WI38 (cell line): ENCODE results near the gene TANGO2.

ENCODE experiments used
- H3K4me3 ChIP-seq: 2 replicates; pipeline ENCODE4 v1.5.1; 2011; ENCODE audit warnings: low read depth, mild to moderate bottlenecking, control low read depth, low read length
- TF ChIP-seq, protein P1 (sequence below): IDR thresholded peaks from 2 replicates; pipeline ENCODE4 v1.5.1; 2012; ENCODE audit warnings: low read depth, mild to moderate bottlenecking, control low read depth, low read length

The TANGO2 gene

DNA sequence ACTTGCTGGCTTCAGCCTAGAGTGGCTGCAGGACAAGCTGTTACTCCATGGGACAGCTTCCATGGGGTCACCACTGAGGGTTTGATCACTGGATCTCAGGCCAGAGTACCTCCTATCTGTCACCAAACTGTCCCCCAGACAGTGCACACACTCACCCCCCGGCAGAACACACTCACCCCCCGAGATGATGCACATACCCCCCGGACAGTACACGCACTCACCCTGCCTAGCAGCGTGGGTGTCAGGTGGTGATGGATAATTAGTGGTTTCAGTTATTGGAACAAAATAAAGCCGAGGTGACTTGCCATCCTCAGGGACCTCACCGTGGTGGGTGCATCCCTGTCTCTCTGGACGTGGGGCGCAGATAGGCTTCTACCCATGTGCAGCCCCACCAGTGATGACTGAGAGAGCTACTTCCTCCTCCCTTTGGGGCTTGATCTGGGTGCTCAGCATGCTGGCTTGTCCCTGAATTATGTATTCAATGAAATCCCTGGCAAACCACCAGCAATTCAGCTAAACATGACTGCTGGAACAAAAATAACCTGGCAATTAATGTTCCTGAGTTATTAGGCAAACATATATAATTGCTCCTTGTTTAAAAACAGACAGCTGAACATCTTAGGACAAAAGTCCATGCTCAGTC, 18.9 kb downstream of the TANGO2 start:
- TF ChIP-seq, protein P1, sequence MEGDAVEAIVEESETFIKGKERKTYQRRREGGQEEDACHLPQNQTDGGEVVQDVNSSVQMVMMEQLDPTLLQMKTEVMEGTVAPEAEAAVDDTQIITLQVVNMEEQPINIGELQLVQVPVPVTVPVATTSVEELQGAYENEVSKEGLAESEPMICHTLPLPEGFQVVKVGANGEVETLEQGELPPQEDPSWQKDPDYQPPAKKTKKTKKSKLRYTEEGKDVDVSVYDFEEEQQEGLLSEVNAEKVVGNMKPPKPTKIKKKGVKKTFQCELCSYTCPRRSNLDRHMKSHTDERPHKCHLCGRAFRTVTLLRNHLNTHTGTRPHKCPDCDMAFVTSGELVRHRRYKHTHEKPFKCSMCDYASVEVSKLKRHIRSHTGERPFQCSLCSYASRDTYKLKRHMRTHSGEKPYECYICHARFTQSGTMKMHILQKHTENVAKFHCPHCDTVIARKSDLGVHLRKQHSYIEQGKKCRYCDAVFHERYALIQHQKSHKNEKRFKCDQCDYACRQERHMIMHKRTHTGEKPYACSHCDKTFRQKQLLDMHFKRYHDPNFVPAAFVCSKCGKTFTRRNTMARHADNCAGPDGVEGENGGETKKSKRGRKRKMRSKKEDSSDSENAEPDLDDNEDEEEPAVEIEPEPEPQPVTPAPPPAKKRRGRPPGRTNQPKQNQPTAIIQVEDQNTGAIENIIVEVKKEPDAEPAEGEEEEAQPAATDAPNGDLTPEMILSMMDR, result no peak
- H3K4me3 ChIP-seq, result no peak overlapping the region

DNA sequence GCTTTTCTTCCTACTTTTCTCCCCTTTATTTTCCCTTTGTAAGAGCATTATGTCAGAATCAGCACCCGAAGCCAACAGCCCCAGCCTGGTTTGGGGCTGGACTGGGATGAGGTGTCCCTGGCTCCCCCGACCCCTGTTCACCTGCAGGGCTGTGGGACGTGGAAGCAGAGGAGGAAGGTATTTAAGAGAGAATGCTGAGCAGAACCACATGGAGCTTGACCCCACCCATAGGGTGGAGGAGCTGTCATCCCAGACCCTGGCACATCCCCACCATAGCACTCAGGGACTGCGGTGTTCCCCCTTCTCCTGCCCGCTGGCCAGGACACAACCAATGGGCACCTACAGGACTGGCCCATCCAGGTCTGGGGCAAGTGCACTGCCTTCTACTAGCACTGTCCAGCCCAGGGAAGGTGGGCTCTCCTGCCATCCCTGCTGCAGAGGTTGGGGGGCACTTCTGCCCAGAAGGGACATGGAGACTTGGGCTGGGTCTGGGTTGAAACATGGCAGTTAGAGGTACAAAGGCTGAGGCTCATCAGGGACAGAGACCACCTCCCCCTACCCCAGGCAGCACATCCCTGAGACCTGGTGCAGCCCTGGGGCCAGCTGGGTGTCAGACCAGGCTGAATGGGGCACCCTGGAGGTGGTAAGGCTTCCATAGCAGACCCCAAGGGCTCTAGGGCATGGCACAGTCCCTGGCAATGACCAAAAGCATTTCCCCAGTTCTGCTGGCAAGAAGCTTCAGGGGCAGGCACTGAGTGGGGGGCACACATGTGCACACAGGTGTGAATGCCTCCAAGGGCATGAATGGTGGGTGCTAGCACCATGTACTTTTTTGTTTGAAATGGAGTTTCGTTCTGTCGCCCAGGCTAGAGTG, 19.7 kb downstream of the TANGO2 start:
- TF ChIP-seq, protein P1, result no peak
- H3K4me3 ChIP-seq, result no peak overlapping the region

DNA sequence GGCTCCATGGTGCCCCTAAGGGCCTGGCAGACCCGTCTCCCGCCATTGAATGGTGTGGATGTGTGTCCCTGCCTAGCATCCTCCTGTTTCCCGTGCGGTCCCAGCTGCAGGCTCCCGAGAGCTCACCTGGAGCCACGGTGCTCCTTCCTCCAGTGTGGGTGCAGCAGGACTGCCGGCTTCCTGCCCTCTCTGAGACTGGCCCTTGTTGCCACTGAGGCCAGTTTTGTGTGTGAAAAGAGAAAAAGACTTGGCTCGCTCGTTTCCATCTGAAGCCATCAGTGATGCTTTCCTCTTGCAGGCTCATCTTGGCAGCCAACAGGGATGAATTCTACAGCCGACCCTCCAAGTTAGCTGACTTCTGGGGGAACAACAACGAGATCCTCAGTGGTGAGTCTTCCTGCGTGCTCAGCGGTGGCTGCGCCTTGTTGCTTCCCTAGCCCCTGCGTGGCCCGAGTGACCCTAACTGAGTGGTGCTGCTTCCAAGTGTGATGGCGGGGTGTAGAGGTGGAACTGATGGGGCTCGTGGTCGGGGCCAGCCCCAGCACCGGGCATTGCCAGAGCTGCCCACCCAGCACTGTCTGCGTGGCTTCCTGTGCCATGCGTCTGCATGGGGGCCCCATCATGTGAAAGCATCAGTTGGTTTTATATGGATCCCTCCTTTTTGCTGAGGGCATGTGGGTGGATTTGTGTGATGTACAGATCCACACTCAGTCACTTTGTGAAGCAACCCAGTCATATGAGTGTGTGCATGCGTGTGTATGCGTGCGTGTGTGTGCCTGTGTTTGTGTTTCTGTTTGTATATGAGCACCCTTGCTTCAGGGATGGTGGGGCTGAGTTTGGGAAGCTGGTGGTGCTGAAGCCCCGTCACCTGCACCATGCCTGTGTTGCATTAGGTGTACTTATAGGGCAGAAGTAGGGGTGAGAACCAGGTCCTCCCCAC, 22.4 kb downstream of the TANGO2 start:
- H3K4me3 ChIP-seq, result no peak overlapping the region
- TF ChIP-seq, protein P1, result no peak

DNA sequence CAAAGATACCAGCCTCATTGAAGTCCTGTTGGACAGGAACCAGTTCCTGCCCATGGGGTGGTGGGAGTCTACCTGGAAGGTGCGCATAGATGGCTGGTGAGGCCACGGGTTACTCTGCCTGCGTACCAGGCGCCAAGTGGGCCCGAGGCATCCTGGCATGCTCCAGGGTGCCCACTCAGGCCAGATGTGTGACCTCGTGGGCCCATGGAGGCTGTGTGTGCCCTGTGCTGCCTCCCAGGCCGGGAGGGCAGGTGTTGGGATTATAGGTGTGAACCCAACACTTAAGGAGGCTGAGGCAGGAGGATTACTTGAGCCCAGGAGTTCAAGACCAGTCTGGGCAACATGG, 23.1 kb downstream of the TANGO2 start:
- TF ChIP-seq, protein P1, result no peak
- no peak overlapping the region for H3K4me3 ChIP-seq

DNA sequence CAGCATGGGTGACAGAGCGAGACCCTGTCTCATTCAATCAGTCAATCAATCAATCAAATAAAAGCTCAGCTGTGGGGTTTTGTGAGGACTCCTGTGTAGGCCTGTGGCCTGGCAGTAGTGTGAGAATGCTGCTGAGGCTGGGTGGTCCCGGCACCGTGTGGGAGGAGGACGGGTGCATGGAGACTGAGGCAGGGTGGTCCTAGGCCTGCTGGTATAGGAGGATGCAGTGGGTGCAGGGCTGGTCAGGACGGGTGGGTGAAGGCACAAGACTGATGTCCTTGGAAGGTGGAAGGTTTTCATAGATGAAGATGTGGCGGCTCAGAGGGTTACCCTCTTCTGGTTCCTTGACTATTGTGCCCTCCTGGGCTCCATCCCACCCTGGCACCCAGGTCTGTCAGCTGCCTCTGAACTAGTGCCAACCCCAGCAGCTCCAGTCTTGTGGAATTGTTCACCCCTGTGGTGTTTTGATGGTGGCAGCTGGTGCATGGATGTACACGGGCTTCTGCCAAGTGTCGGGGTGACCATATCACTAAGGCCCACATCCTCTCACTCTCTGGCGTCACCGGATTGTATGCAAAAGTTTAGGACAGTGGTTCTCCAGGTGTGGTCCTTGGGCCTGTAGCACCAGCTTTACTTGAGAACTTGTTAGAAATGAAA, 23.7 kb downstream of the TANGO2 start:
- TF ChIP-seq, protein P1, result no peak
- no peak overlapping the region for H3K4me3 ChIP-seq

DNA sequence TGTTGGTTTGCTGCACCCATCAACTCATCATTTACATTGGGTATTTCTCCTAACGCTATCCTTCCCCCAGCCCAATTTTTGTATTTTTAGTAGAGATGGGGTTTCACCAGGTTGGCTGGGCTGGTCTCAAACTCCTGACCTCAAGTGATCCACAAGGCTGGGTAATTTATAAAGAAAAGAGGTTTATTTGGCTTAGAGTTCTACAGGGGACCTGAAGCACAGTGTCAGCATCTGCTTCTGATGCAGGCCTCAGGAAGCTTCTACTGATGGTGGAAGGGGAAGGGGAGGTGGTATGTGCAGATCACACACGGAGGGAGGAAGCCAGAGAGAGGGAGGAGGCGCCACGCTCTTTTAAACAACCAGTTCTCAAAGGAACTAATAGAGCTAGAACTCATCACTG, 25.8 kb downstream of the TANGO2 start:
- TF ChIP-seq, protein P1, result no peak
- no peak overlapping the region for H3K4me3 ChIP-seq
